ENCODE data around the gene TIGD7. TPM values are rescaled to one million over a fixed set of nuclear protein-coding genes. Genes with fewer than 3 reads are reported as not detected.

TIGD7 gene
- 2.4 and 3.4 TPM in 2 replicates for total RNA-seq

- DNase-seq = peak; percentile 94
Observed at GRCh38 chr16:3305109-3306068, at the start of gene TIGD7, which contains the start of gene ZNF75A. Gene TIGD7 (minus strand): TSS chr16:3305430. CDS start chr16:3300614, 4,816 bp downstream. Gene ZNF75A (plus strand): TSS chr16:3305497. CDS start chr16:3308429, 2,932 bp downstream.

- no peak for DNase-seq
Observed at GRCh38 chr16:3349175-3349574, 43.9 kb upstream of the TIGD7 start.

- no peak for DNase-seq
Observed at GRCh38 chr16:3348547-3349167, 43.4 kb upstream of the TIGD7 start.

DNA sequence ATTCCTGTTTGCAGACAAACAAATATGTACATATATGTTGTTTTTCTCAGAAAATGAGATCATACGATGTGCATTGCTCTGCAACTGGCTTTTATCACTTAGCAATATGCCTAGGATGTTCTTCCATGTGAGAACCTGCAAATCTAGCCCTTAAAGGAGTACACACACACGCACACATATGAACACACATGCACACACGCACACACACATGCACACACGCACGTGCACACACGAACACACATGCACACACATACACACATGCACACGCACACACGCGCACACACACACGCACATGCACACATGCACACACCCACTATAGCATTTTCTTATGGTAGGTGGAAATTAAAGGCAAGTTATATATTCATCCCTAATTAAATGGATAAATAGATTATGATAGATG is 42.4 kb upstream of the TIGD7 start:
- DNase-seq = no peak

GRCh38 chr16:3346041-3346440 is 40.8 kb upstream of the TIGD7 start:
- DNase-seq = no peak

- DNase-seq = no peak
Observed at GRCh38 chr16:3328643-3329042, 23.4 kb upstream of the TIGD7 start.

DNA sequence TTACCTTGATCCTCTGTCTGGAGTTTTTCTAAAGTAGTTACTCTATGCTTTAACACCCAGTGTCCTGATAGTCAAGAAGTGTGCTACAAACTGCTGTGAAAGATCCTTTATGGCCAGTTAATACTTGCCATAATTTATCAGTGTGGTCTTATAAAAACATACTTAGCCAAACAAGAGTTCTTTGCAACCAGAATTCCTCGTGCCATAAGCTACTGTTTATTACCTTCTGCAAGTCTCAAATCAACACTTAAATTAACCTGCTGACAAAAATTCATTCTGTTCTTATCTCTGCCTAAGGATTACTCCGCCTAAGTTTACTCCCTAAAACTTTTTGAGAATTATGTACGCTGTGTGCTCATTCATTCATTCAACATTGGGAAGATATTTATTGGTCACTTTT is 22.9 kb upstream of the TIGD7 start:
- DNase-seq = no peak

GRCh38 chr16:3327514-3327913 is 22.3 kb upstream of the TIGD7 start:
- no peak for DNase-seq

DNA sequence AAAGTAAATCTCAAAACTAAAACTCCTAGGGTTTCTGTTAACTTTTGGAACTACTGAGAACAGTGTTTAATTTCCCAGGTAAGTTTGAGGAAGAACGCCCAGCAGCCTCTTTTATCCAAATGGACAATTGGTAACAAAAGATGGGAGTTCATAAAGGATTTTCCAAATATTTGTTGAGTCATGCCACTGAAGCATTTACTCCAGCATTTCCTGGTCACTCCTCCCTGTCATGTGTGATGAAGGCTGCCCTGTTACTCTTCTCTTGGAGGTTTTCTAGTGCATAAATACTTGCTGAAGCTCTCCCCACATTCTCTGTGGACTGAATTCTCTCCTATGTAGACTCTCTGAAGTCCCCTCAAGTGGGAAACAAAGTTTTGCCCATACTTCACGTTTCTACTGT is 16.6 kb upstream of the TIGD7 start:
- no peak for DNase-seq

DNA sequence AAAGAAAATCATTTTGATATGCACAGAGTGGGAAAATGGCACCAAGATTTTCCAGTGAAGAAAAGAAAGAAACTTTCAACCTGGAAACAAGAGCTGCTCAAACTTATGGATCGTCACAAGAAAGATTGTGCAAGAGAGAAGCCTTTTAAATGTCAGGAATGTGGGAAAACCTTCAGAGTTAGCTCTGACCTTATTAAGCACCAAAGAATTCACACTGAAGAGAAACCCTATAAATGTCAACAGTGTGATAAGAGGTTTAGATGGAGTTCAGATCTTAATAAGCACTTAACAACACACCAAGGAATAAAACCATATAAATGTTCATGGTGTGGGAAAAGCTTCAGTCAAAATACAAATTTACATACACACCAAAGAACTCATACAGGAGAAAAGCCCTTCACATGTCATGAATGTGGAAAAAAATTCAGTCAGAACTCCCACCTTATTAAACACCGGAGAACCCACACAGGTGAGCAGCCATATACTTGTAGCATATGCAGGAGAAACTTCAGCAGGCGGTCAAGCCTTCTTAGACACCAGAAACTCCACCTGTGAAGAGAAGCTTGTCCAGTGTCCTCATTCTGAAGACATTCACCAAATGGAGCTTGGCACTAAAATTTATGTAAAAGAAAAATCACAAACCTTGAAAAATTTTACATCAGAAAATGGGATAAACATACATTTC is 12.2 kb upstream of the TIGD7 start:
- DNase-seq = peak; percentile 28

DNA sequence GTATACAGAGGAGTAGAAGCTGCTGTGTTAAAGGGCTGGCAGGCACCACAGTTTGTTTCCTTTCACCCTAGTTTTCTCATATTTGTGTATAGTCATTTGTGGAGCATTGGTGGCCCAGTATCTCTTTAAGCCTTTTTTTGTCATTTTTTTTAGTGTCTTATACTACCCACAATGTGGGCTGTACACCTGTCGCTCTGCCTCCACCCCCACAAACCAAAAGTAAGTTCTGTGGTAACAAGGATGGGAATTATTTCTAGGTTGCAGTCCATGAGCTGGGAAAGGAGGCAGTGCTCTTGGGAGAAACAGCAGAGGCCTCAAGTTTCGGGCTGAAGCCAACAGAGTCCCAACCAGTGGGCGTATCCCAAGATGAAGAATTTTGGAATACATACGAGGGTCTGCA is 6.3 kb upstream of the TIGD7 start:
- no peak for DNase-seq

DNA sequence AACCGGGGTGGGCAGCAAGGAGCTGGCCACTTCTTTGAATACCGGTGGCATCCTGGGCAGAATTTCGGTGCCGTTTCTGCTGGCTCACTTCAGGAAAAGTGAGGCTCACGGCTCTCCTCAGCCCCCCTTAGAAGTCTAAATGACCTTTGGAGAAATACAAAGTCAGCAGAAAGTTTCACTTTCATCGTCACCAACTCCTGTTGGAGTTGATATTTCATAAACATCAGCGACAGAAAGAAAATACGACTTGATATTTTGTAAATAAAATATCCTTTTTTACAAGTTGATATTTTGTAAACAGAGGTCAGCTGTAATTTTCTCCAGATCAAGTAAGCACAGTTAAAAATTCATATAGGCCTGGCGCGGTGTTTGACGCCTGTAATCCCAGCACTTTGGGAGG is 848 bp upstream of the TIGD7 start:
- DNase-seq = no peak

DNA sequence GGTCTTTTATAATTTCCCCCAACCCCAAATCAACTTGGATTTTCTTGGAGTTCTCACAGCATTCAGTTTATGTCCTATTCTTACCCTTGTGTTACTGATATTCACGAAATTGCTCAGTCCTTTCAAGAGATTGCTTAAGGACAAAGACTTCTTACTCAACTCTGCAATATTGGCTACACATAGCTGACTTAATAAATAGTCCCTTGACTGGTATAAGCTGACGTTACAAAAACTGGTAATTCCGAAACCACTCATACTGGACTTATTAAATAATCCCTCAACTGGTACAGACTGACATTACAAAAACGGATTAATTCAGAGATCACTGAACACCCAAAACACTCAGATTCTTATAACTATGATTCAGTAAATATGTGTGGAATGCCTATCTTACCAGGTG is 860 bp downstream of the TIGD7 start:
- no peak for DNase-seq

DNA sequence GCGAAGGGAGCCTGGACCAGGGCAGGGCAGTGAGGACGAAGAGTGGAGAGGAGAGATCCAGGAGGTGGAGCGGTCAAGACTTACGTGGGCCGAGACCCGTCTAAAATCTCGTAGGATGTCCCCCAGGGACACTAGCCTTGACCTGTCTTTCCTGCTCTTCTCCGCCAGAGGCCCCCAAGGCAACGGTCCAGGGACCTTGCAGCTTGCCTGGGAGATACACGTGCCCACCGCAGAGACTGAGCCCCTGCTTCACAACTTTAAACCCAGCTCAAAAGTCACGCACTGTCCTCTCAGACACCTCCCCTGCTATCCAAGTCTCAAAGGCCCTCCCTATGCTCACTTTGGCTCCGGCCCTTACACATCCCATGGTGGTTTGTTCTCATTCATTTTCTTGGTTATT is 9.4 kb downstream of the TIGD7 start:
- DNase-seq = no peak

- no peak for DNase-seq
Observed at GRCh38 chr16:3295209-3295608, 10.0 kb downstream of the TIGD7 start.

- DNase-seq = no peak
Observed at GRCh38 chr16:3292604-3293003, 12.6 kb downstream of the TIGD7 start.

DNA sequence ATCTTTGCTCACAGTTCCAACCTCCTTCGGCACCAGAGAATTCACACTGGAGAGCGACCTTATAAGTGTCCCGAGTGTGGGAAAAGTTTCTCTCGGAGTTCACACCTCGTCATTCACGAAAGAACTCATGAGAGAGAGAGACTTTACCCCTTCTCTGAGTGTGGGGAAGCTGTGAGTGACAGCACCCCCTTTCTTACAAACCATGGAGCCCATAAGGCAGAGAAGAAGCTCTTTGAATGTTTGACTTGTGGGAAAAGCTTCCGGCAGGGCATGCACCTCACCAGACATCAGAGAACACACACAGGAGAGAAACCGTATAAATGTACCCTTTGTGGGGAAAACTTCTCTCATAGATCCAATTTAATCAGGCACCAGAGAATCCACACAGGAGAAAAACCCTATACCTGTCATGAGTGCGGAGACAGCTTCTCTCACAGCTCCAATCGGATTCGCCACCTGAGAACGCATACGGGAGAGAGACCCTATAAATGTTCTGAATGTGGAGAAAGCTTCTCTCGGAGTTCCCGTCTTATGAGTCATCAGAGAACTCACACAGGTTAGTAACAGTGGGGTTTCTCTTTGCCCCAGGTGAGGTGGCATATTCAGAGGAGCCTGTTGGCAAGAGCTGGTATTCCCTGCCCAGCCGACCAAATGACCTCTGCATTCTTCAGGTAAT is 15.1 kb downstream of the TIGD7 start:
- DNase-seq = no peak

DNA sequence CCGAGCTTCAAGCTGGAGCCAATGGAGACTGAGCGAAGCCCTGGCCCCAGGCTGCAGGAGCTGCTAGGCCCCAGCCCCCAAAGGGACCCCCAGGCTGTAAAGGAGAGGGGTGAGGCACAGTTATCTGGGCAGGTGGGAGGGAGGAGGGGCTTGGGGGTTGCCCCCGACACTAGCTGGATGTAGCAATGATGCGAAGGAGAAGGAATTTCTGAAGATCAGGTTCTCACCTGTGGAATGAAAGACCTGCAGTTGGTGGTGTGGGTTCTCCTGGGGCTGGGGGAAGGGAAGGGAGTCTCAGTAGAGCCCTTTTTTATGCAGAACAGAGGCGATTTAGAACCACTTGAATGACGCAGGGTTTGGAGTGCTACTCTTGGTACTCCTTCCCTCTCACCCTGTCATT is 20.1 kb downstream of the TIGD7 start:
- DNase-seq = no peak

- DNase-seq = peak; percentile 7
Observed at GRCh38 chr16:3283543-3284447, 21.4 kb downstream of the TIGD7 start.

- DNase-seq = peak; percentile 99
Observed at GRCh38 chr16:3282730-3283542, 22.3 kb downstream of the TIGD7 start, which contains the start of gene ZNF263. Gene ZNF263 (plus strand): TSS chr16:3283491. CDS start chr16:3283819, 328 bp downstream.

Data from dermis blood vessel endothelial cell (primary cell).